Heart right ventricle (tissue), 16 donors: ENCODE measurements around the gene CARMIL1. TPM values are rescaled to one million over a fixed set of nuclear protein-coding genes. Genes with fewer than 3 reads are reported as not detected.

Source experiments
- ATAC-seq, 8 donors: fragments of 200-7000 bp; cut with Tn5 transposase; one replicate each; pipeline ENCODE4 v1.9.1; 2020; ENCODE audit warnings: mild to moderate bottlenecking in 8 of 8, moderate library complexity in 8 of 8, moderate number of reproducible peaks in 1 of 8
- DNase-seq, 2 donors: peaks; one replicate each; pipeline ENCODE4 v3.0.0-alpha.2; 2020
- H3K27ac ChIP-seq, 10 donors: fragments of 200-600 bp; sonication (generic) in 2 of 10; one replicate each; pipeline versions ENCODE4 v1.5.0 to v1.8.0; 2020 to 2022; ENCODE audit warnings: mild to moderate bottlenecking in 3 of 10
- H3K27me3 ChIP-seq, 7 donors: fragments of 200-600 bp; one replicate each; pipeline ENCODE4 v1.8.0; 2021 to 2022; ENCODE audit warnings: mild to moderate bottlenecking in 2 of 7
- H3K36me3 ChIP-seq, 9 donors: fragments of 200-600 bp; sonication (generic) in 1 of 9; one replicate each; pipeline versions ENCODE4 v1.5.0 to v1.8.0; 2020 to 2022; ENCODE audit warnings: mild to moderate bottlenecking in 2 of 9
- H3K4me1 ChIP-seq, 9 donors: fragments of 200-600 bp; sonication (generic) in 1 of 9; one replicate each; pipeline versions ENCODE4 v1.5.0 to v1.8.0; 2020 to 2022; ENCODE audit warnings: mild to moderate bottlenecking in 4 of 9
- H3K4me3 ChIP-seq, 10 donors: fragments of 200-600 bp; sonication (generic) in 2 of 10; one replicate each; pipeline versions ENCODE4 v1.5.0 to v1.8.0; 2020 to 2022; ENCODE audit warnings: mild to moderate bottlenecking in 7 of 10, moderate library complexity in 2 of 10
- H3K9me3 ChIP-seq, 11 donors: fragments of 200-600 bp in 10 of 11; sonication (generic) in 2 of 11; one replicate each; pipeline versions ENCODE4 v1.5.0 to v1.8.0; 2013 to 2022; ENCODE audit warnings: mild to moderate bottlenecking in 2 of 11, control low read depth in 1 of 11, moderate library complexity in 1 of 11
- CTCF ChIP-seq, 9 donors: fragments of 200-600 bp; sonication (generic) in 2 of 9; IDR thresholded peaks; one replicate each; pipeline versions ENCODE4 v1.5.0 to v1.8.0; 2021 to 2022; ENCODE audit warnings: antibody characterized with exemption in 9 of 9, mild to moderate bottlenecking in 5 of 9, moderate library complexity in 1 of 9
- WGBS, 2 donors: extraction: QIAGEN DNeasy Blood & Tissue Kit; methylation state at CpG; one replicate each; pipeline ENCODE4 v1.1.7; 2013; ENCODE audit warnings: inconsistent platforms in 1 of 2; 5-methylcytosine and 5-hydroxymethylcytosine counted together
- intact Hi-C, 10 donors: fragments of 100-400 bp; cut with DNase I; formaldehyde crosslinking; loops; one replicate each; pipeline versions ENCODE4 v1.11.1 to v1.14.2; 2022
- polyA plus RNA-seq, 2 donors: library from polyadenylated mRNA; stranded (reverse); fragments of 200-250 nt; gene quantifications; one replicate each; pipeline ENCODE4 v1.2.3, GENCODE V29; 2013
- total RNA-seq, 10 donors: library from RNA; stranded (reverse); fragmentation: NEBNext Ultra II Directional in 3 of 10; extraction: Animal tissue kit (Norgen Biotek cat#: 25700) in 3 of 10; gene quantifications; one replicate each; pipeline versions ENCODE4 v1.2.1 to v1.2.4, GENCODE V29; 2021 to 2023
- donor health status: Arrhythmogenic right ventricular cardiomyopathy.
- donor health status: ischemic (EF 13 %, LVEDD 7.1; RV severe dilation, severe dysfunction).
- donor health status: healthy with polysubstance abuse.
- donor health status: DM: no; HTN: yes; CAD: no.
- donor health status: DM: no; HTN: no; CAD: no.
- donor health status: ischemic (EF 25% LVEDD 6.9; RV normal size, moderate dysfunction).
- donor health status: ischemic (EF 25% LVEDD 5.7; RV mildly dilated, moderate dysfunction).
- donor health status: healthy.
- donor health status: DM: yes; HTN: yes; CAD: no.
- donor health status: Ischemic cardiomyopathy.
- donor health status: ischemic (EF 35%, LVEDD 5.7; RV mildly dilated, moderate dysfunction).
- donor health status: nonischemic (EF 11% LVEDD 7.7; RV severe dilation, severe dysfunction).
- donor health status: DM: yes; HTN: yes; CAD: no.
- donor health status: PGD.
- donor health status: ischemic (EF 29% LVEDD 5.4; RV normal size, mild dysfunction).
- donor health status: nonischemic (EF 23%, LVEDD 6.1; RV moderate dilation, normal function).

CARMIL1 gene
- total and polyA plus RNA-seq, 12 donors = 1.2 to 10.3 (median 4.1) TPM

GRCh38 chr6:25275436-25275835 lies 3.7 kb upstream of the CARMIL1 start:
- Histone ChIP-seq H3K9me3 (no peaks in the 10 kb centered on the region), H3K4me1 (peaks cover 8 to 24% (median 15%) of the 10 kb centered on the region in 9 donors), H3K4me3 (no peak overlapping the region), H3K27ac (no peak overlapping the region), H3K27me3 (peaks cover 0 to 33% (median 24%) of the 10 kb centered on the region in 7 donors), H3K36me3 (no peaks in the 10 kb centered on the region)
- no peak for DNase-seq
- intact Hi-C loops = loop anchor here in 5 of 10 donors (5.0 to 10.0 kb wide), 4 partner anchors 217 to 329 kb away; no protein-coding TSS in a partner anchor
- ATAC-seq = no peak
- no peak for TF ChIP-seq CTCF (IDR thresholded peaks at IDR 0.05)
- 91 to 94% methylated on average over 1 of the region's 1 CpG for WGBS, 2 donors

GRCh38 chr6:25277386-25277785 lies 1.8 kb upstream of the CARMIL1 start:
- Histone ChIP-seq H3K36me3 (no peaks in the 10 kb centered on the region), H3K27me3 (peaks cover 0 to 33% (median 16%) of the 10 kb centered on the region in 7 donors), H3K27ac (no peak overlapping the region), H3K4me3 (no peak overlapping the region), H3K4me1 (peaks cover 8 to 26% (median 18%) of the 10 kb centered on the region in 9 donors), H3K9me3 (no peaks in the 10 kb centered on the region)
- DNase-seq (no peak), ATAC-seq (no peak)
- intact Hi-C loops = loop anchor here in 5 of 10 donors (5.0 to 10.0 kb wide), 4 partner anchors 215 to 327 kb away; no protein-coding TSS in a partner anchor
- TF ChIP-seq CTCF (IDR thresholded peaks at IDR 0.05) = no peak
- 96 to 98% methylated on average over 1 of the region's 1 CpG for WGBS, 2 donors

GRCh38 chr6:25277857-25278256 lies 1.3 kb upstream of the CARMIL1 start:
- no peak for TF ChIP-seq CTCF (IDR thresholded peaks at IDR 0.05)
- intact Hi-C loops = loop anchor here in 8 of 10 donors (1.0 to 10.0 kb wide), 8 partner anchors 45 to 327 kb away; no protein-coding TSS in a partner anchor

GRCh38 chr6:25278261-25278913 lies 787 bp upstream of the CARMIL1 start:
- Histone ChIP-seq H3K27ac (peak overlapping the region in 7 of 10 donors; percentile 38 to 84 (median 68)), H3K36me3 (no peaks in the 10 kb centered on the region), H3K9me3 (no peaks in the 10 kb centered on the region), H3K4me3 (peak overlapping the region; percentile 59 to 96 (median 79)), H3K27me3 (peaks cover 0 to 33% (median 14%) of the 10 kb centered on the region in 7 donors), H3K4me1 (peaks cover 8 to 26% (median 18%) of the 10 kb centered on the region in 9 donors)
- ATAC-seq (peak in 5 of 8 donors; percentile 1 to 15 (median 3)), DNase-seq (no peak)
- intact Hi-C loops = loop anchor here in 8 of 10 donors (1.0 to 10.0 kb wide), 8 partner anchors 46 to 326 kb away; no protein-coding TSS in a partner anchor
- WGBS, 2 donors = 6 to 7% methylated on average over 16 of the region's 16 CpGs
- no peak for TF ChIP-seq CTCF (IDR thresholded peaks at IDR 0.05)

More at GRCh38 chr6:25277857-25278256, 1.3 kb upstream of the CARMIL1 start:
- Histone ChIP-seq H3K27ac (no peak overlapping the region), H3K36me3 (no peaks in the 10 kb centered on the region), H3K9me3 (no peaks in the 10 kb centered on the region), H3K27me3 (peaks cover 0 to 33% (median 14%) of the 10 kb centered on the region in 7 donors), H3K4me1 (peaks cover 8 to 26% (median 18%) of the 10 kb centered on the region in 9 donors), H3K4me3 (no peak overlapping the region)
- WGBS, 2 donors = 96 to 97% methylated on average over 1 of the region's 1 CpG
- no peak for DNase-seq
- ATAC-seq = no peak
